ENCODE results near the gene OLFML1. TPM values are rescaled to one million over a fixed set of nuclear protein-coding genes. Genes with fewer than 3 reads are reported as not detected.

OLFML1 gene
- total and polyA plus RNA-seq, 2 donors = 15.7 to 48.0 TPM

GRCh38 chr11:7536100-7536499 lies 50.8 kb downstream of the OLFML1 start:
- 51% methylated on average over 8 of the region's 8 CpGs for WGBS
- Histone ChIP-seq H3K27ac (ENCODE audit: low read depth) (no peak overlapping the region), H3K4me1 (ENCODE audit: insufficient read depth) (no peaks in the 10 kb centered on the region), H3K36me3 (ENCODE audit: insufficient read depth) (no peaks in the 10 kb centered on the region), H3K4me3 (ENCODE audit: low read depth, low read length) (no peak overlapping the region)
- no peak for DNase-seq (ENCODE audit: extremely low spot score)

GRCh38 chr11:7537265-7537664 lies 52.0 kb downstream of the OLFML1 start:
- DNase-seq (ENCODE audit: extremely low spot score) = no peak
- H3K36me3 ChIP-seq (ENCODE audit: insufficient read depth) = no peaks in the 10 kb centered on the region

GRCh38 chr11:7538031-7538430 lies 52.7 kb downstream of the OLFML1 start:
- no peak overlapping the region for H3K27ac ChIP-seq (ENCODE audit: low read depth)
- H3K4me3 ChIP-seq (ENCODE audit: low read depth, low read length) = no peak overlapping the region
- 68% methylated on average over 8 of the region's 8 CpGs for whole genome bisulfite sequencing
- DNase-seq (ENCODE audit: extremely low spot score) = no peak
- H3K4me1 ChIP-seq (ENCODE audit: insufficient read depth) = no peaks in the 10 kb centered on the region
- no peaks in the 10 kb centered on the region for H3K36me3 ChIP-seq (ENCODE audit: insufficient read depth)

More at GRCh38 chr11:7537265-7537664, 52.0 kb downstream of the OLFML1 start:
- Histone ChIP-seq H3K4me3 (ENCODE audit: low read depth, low read length) (no peak overlapping the region), H3K27ac (ENCODE audit: low read depth) (no peak overlapping the region), H3K4me1 (ENCODE audit: insufficient read depth) (no peaks in the 10 kb centered on the region)
- WGBS = 72% methylated on average over 6 of the region's 6 CpGs

DNA sequence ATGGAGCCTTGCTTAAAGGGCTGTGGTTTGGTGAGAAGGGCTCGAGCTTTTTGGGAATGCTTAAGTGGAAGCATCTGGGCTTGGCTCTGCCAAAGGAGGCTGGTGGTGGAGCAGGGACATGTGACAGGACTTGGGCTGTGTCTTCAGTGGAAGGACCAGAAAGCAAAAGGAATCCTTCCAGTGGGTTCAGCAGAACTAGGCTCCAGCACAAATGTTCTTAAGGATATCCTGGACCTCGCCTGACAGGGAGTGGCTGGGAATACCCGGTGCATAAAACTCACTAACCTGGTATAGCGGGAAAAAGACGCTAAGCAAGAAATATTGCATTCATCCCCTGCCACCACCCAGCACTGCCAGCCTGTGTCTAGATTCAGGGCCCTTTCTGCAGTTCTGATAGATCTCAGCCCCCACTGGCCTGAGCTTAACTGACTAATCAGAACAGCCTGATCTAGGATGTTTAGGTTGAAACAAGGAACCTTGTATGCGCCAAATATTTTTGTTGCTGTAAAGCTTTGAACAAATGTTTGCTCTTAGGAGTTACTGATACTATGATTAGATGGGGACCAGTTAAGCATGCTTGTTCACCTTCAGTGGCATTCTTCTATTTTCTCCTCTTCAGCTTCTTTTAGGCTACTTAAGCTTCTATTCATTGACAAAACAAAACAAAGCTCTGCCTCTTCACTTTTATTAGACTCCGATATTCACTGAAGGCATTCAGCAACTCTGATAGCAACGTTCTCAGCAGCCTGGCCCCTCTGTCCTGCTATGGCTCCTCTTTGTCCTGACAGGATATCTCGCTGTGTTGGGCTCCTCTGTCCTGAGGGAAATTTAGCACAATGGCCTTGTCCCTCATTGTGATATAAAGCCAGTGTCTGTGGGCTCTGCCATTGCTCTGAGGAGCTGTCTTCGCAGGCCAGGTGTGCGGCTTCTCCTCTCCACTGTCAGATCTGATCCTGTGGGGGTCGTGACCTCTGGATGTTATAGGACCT lies 53.5 kb downstream of the OLFML1 start:
- Histone ChIP-seq H3K4me1 (ENCODE audit: insufficient read depth) (no peaks in the 10 kb centered on the region), H3K4me3 (ENCODE audit: low read depth, low read length) (no peak overlapping the region), H3K27ac (ENCODE audit: low read depth) (no peak overlapping the region), H3K36me3 (ENCODE audit: insufficient read depth) (no peaks in the 10 kb centered on the region)
- DNase-seq (ENCODE audit: extremely low spot score) = peak; percentile 35
- 74% methylated on average over 12 of the region's 12 CpGs for WGBS

- no peak overlapping the region for H3K4me3 ChIP-seq (ENCODE audit: low read depth, low read length)
- H3K4me1 ChIP-seq (ENCODE audit: insufficient read depth) = no peaks in the 10 kb centered on the region
- no peaks in the 10 kb centered on the region for H3K36me3 ChIP-seq (ENCODE audit: insufficient read depth)
- WGBS = 89% methylated on average over 8 of the region's 8 CpGs
- no peak overlapping the region for H3K27ac ChIP-seq (ENCODE audit: low read depth)
- DNase-seq (ENCODE audit: extremely low spot score) = no peak
These were observed 55.7 kb downstream of the OLFML1 start for GRCh38 chr11:7540830-7541555.

DNA sequence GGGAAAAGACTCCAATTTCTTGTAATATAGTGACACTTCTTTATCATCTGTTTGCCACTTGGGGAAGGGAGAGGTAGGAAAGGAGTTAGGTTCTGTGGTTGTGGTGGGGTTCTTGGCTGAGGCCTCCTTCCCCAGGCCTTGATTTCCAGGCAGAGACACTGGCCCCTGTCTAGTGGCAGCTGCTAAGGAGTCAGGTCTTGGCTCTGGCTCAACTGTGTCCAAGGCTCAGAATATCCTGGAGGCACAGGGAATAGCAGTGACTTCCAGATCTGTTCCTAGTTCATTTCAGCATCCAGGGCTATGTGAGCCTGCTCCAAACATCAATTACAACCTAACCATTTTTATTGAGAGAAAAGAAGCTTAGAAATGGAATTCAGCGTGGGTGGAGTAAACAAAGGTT lies 58.0 kb downstream of the OLFML1 start:
- Histone ChIP-seq H3K27ac (ENCODE audit: low read depth) (no peak overlapping the region), H3K36me3 (ENCODE audit: insufficient read depth) (no peaks in the 10 kb centered on the region), H3K4me3 (ENCODE audit: low read depth, low read length) (no peak overlapping the region), H3K4me1 (ENCODE audit: insufficient read depth) (no peaks in the 10 kb centered on the region)
- 74% methylated on average over 1 of the region's 1 CpG for WGBS
- no peak for DNase-seq (ENCODE audit: extremely low spot score)

DNA sequence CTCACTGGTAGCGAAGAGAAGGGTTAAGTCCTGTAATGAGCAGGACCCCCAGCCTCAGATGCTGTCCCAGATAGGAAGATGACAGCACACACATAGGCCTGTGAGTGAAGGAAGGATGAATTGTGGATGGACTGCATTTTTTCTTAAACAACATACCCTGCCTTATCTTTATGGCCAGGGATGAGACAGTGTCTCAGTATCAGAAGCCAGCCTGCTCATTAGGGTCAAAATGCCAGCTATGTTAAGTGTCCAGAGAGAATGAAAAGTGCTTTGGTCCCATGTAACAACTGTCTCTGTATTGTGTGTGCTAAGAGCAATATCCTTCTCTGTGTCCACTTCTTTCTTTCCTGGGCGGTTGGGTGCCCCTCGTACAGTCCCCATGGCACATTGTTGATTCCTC lies 58.7 kb downstream of the OLFML1 start:
- WGBS = 99% methylated on average over 3 of the region's 3 CpGs
- no peaks in the 10 kb centered on the region for H3K4me1 ChIP-seq (ENCODE audit: insufficient read depth)
- no peak overlapping the region for H3K4me3 ChIP-seq (ENCODE audit: low read depth, low read length)
- DNase-seq (ENCODE audit: extremely low spot score) = no peak
- no peak overlapping the region for H3K27ac ChIP-seq (ENCODE audit: low read depth)
- no peaks in the 10 kb centered on the region for H3K36me3 ChIP-seq (ENCODE audit: insufficient read depth)

GRCh38 chr11:7545611-7546010 lies 60.3 kb downstream of the OLFML1 start:
- no peaks in the 10 kb centered on the region for H3K36me3 ChIP-seq (ENCODE audit: insufficient read depth)
- no peak overlapping the region for H3K27ac ChIP-seq (ENCODE audit: low read depth)

DNA sequence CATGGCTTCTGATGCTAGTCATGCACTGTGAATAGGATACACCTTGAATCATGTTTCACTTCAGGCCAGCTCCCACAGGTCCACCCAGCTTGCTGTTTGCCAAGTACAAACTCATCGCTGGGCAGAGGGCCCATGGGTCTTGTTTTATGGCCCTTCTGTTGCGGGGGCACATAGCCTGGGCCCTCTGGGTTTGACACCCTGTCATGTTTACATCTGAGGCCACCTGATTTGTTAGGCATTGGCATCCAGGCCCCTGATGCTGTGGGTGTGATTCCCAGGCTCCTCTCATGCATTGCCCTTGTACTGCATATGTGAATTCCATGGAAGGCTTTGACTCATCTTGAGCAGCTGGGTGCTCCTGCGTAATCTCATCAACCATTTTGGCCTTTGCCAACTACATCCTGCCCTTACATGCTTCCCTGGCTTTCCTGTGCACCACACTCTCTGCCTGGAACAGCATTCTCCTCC lies 61.1 kb downstream of the OLFML1 start:
- no peak for DNase-seq (ENCODE audit: extremely low spot score)
- H3K36me3 ChIP-seq (ENCODE audit: insufficient read depth) = no peaks in the 10 kb centered on the region
- WGBS = 95% methylated on average over 3 of the region's 3 CpGs
- no peak overlapping the region for H3K27ac ChIP-seq (ENCODE audit: low read depth)
- no peak overlapping the region for H3K4me3 ChIP-seq (ENCODE audit: low read depth, low read length)
- no peaks in the 10 kb centered on the region for H3K4me1 ChIP-seq (ENCODE audit: insufficient read depth)

More at GRCh38 chr11:7545611-7546010, 60.3 kb downstream of the OLFML1 start:
- WGBS = 91% methylated on average over 4 of the region's 4 CpGs
- H3K4me3 ChIP-seq (ENCODE audit: low read depth, low read length) = no peak overlapping the region
- no peak for DNase-seq (ENCODE audit: extremely low spot score)
- no peaks in the 10 kb centered on the region for H3K4me1 ChIP-seq (ENCODE audit: insufficient read depth)

DNA sequence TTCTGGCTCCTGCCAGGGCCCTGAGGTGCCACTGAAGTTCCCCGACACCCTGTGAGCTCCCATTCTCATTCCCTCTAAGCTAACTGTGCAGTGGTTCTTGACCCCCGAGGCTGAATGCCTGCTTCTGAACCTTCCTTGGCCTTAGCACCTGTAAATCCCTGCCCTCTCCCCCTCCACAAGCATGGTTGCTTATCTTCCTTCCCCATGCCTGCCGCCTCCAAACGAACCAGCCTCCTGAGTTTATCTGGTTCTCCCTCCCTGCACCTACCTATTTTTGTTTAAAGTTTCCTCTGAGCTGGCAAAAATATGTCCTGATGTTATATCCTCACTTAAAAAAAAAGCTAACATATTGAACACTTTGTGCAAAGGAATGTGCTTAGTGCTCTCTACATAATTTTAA lies 62.4 kb downstream of the OLFML1 start:
- 84% methylated on average over 4 of the region's 4 CpGs for WGBS
- no peak for DNase-seq (ENCODE audit: extremely low spot score)
- Histone ChIP-seq H3K27ac (ENCODE audit: low read depth) (no peak overlapping the region), H3K4me3 (ENCODE audit: low read depth, low read length) (no peak overlapping the region), H3K4me1 (ENCODE audit: insufficient read depth) (no peaks in the 10 kb centered on the region), H3K36me3 (ENCODE audit: insufficient read depth) (no peaks in the 10 kb centered on the region)

- Histone ChIP-seq H3K4me3 (ENCODE audit: low read depth, low read length) (no peak overlapping the region), H3K27ac (ENCODE audit: low read depth) (no peak overlapping the region), H3K4me1 (ENCODE audit: insufficient read depth) (no peaks in the 10 kb centered on the region), H3K36me3 (ENCODE audit: insufficient read depth) (no peaks in the 10 kb centered on the region)
- WGBS = 80% methylated on average over 7 of the region's 7 CpGs
- DNase-seq (ENCODE audit: extremely low spot score) = no peak
These were observed 63.5 kb downstream of the OLFML1 start for GRCh38 chr11:7548659-7549274.

DNA sequence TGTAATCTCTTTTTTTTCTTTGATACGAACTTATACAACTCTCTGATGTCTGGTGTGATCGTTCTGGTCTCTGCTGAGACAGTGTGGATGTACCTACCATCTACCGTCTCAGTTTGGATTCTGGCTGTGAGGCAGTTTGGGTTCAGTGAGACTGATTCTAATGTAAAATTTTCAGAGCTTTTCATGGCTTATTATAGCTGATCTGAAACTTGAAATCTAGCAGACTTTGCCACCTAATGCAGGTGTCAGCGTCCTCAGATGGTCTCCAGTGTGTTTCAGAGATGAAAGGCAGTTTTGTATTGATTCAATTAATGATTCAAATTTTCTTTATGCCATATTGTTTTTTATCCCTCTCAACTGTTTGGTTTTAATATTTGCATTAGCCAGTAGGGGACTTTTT lies 64.4 kb downstream of the OLFML1 start:
- H3K36me3 ChIP-seq (ENCODE audit: insufficient read depth) = no peaks in the 10 kb centered on the region
- no peak overlapping the region for H3K4me3 ChIP-seq (ENCODE audit: low read depth, low read length)
- no peaks in the 10 kb centered on the region for H3K4me1 ChIP-seq (ENCODE audit: insufficient read depth)
- WGBS = 64% methylated on average over 4 of the region's 4 CpGs
- H3K27ac ChIP-seq (ENCODE audit: low read depth) = no peak overlapping the region
- no peak for DNase-seq (ENCODE audit: extremely low spot score)

GRCh38 chr11:7551571-7551970 lies 66.3 kb downstream of the OLFML1 start:
- no peak overlapping the region for H3K4me3 ChIP-seq (ENCODE audit: low read depth, low read length)
- H3K4me1 ChIP-seq (ENCODE audit: insufficient read depth) = no peaks in the 10 kb centered on the region
- H3K36me3 ChIP-seq (ENCODE audit: insufficient read depth) = no peaks in the 10 kb centered on the region
- H3K27ac ChIP-seq (ENCODE audit: low read depth) = no peak overlapping the region
- no peak for DNase-seq (ENCODE audit: extremely low spot score)
- WGBS = 94% methylated on average over 1 of the region's 1 CpG
